SK-N-SH treated with all-trans-retinoic acid at 6 μM for 48 hours (cell line): ENCODE results near the gene FH.

ENCODE experiments used
- ARNTL ChIP-seq: fragments of 450-650 bp; formaldehyde crosslinking; IDR thresholded peaks from 2 replicates; pipeline ENCODE4 v1.5.0; 2020; ENCODE audit warnings: low read depth, mild to moderate bottlenecking, moderate library complexity, borderline replicate concordance
- CSRNP3 ChIP-seq: fragments of 250-450 bp; sonication (Bioruptor Pico); IDR thresholded peaks from 2 replicates; pipeline ENCODE4 v1.5.1; 2021; ENCODE audit warnings: mild to moderate bottlenecking, moderate library complexity
- OSR1 ChIP-seq: fragments of 250-450 bp; sonication (Bioruptor Pico); IDR thresholded peaks from 2 replicates; pipeline ENCODE4 v1.8.0; 2022; ENCODE audit warnings: moderate library complexity, mild to moderate bottlenecking, inconsistent platforms
- RARB ChIP-seq: fragments of 250-450 bp; sonication (Bioruptor Pico); IDR thresholded peaks from 2 replicates; pipeline ENCODE4 v1.8.0; 2021; ENCODE audit warnings: mild to moderate bottlenecking, moderate library complexity
- SNAI2 ChIP-seq: fragments of 250-450 bp; sonication (Bioruptor Pico); IDR thresholded peaks from 2 replicates; pipeline ENCODE4 v1.5.0; 2020; ENCODE audit warnings: mild to moderate bottlenecking, moderate library complexity
- TOX ChIP-seq: fragments of 250-450 bp; sonication (Bioruptor Pico); IDR thresholded peaks from 2 replicates; pipeline ENCODE4 v1.8.0; 2021; ENCODE audit warnings: mild to moderate bottlenecking, moderate library complexity, borderline replicate concordance
- ZFP3 ChIP-seq: fragments of 250-450 bp; sonication (Bioruptor Pico); IDR thresholded peaks from 2 replicates; pipeline ENCODE4 v1.5.0; 2020; ENCODE audit warnings: mild to moderate bottlenecking, moderate library complexity
- ZFP30 ChIP-seq: fragments of 450-650 bp; formaldehyde crosslinking; IDR thresholded peaks from 2 replicates; pipeline ENCODE4 v1.5.0; 2022; ENCODE audit warnings: mild to moderate bottlenecking, moderate library complexity
- ZNF565 ChIP-seq: fragments of 450-650 bp; formaldehyde crosslinking; conservative IDR thresholded peaks from 2 replicates; pipeline ENCODE4 v1.5.0; 2020; ENCODE audit warnings: low read depth, mild to moderate bottlenecking, moderate library complexity
- TF ChIP-seq, protein P1 (sequence below): fragments of 250-450 bp; sonication (Bioruptor Pico); IDR thresholded peaks from 2 replicates; pipeline ENCODE4 v1.8.0; 2020; ENCODE audit warnings: mild to moderate bottlenecking, moderate library complexity, borderline replicate concordance

- TF ChIP-seq CSRNP3 (CRISPR knock-in tag) (no peak), SNAI2 (CRISPR knock-in tag) (no peak), ZFP30 (CRISPR knock-in tag) (no peak), ZNF565 (no peak), ARNTL (CRISPR knock-in tag) (no peak), RARB (CRISPR knock-in tag) (no peak), TOX (CRISPR knock-in tag) (no peak), OSR1 (CRISPR knock-in tag) (no peak), ZFP3 (CRISPR knock-in tag) (no peak)
- TF ChIP-seq, protein P1, sequence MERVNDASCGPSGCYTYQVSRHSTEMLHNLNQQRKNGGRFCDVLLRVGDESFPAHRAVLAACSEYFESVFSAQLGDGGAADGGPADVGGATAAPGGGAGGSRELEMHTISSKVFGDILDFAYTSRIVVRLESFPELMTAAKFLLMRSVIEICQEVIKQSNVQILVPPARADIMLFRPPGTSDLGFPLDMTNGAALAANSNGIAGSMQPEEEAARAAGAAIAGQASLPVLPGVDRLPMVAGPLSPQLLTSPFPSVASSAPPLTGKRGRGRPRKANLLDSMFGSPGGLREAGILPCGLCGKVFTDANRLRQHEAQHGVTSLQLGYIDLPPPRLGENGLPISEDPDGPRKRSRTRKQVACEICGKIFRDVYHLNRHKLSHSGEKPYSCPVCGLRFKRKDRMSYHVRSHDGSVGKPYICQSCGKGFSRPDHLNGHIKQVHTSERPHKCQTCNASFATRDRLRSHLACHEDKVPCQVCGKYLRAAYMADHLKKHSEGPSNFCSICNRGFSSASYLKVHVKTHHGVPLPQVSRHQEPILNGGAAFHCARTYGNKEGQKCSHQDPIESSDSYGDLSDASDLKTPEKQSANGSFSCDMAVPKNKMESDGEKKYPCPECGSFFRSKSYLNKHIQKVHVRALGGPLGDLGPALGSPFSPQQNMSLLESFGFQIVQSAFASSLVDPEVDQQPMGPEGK (CRISPR knock-in tag) = no peak
Observed at GRCh38 chr1:241532162-241532531, 12.6 kb upstream of the FH start, which contains the start of gene KMO.
